Keratinocyte (primary cell): ENCODE measurements around the gene TMEM132D. TPM values are rescaled to one million over a fixed set of nuclear protein-coding genes. Genes with fewer than 3 reads are reported as not detected.

ENCODE experiments used
- DNase-seq: peaks from one replicate; pipeline ENCODE4 v3.0.0-alpha.2; 2011; ENCODE audit warnings: low read depth, missing footprints, low spot score
- FAIRE-seq: peaks from 2 replicates; lab custom pipeline; 2011; peaks lifted over from hg19 to GRCh38; lab: Jason Lieb, UNC
- H2AFZ ChIP-seq: 2 replicates; pipeline ENCODE4 v1.6.0; 2012; ENCODE audit warnings: low read length, control low read depth, inconsistent platforms; ENCODE audit not compliant: control insufficient read depth
- H3K27ac ChIP-seq: 2 replicates; pipeline ENCODE4 v1.5.1; 2011; ENCODE audit warnings: low read length; ENCODE audit not compliant: control insufficient read depth, insufficient read depth
- H3K27me3 ChIP-seq: 3 replicates; pipeline ENCODE4 v1.6.0; 2011; ENCODE audit warnings: low read length; ENCODE audit not compliant: control insufficient read depth, insufficient read depth; ENCODE audit errors: extremely low read depth
- H3K36me3 ChIP-seq, 2 experiments: 2 replicates in 1 of 2; 3 replicates in 1 of 2; pipeline ENCODE4 v1.5.1; 2011; ENCODE audit warnings: low read length in 2 of 2, mild to moderate bottlenecking in 1 of 2; ENCODE audit not compliant: control insufficient read depth in 2 of 2, insufficient read depth in 2 of 2; ENCODE audit errors: extremely low read depth in 1 of 2
- H3K4me1 ChIP-seq: 3 replicates; pipeline ENCODE4 v1.5.1; 2011; ENCODE audit warnings: low read length; ENCODE audit not compliant: control insufficient read depth, insufficient read depth; ENCODE audit errors: extremely low read depth
- H3K4me2 ChIP-seq: 3 replicates; pipeline ENCODE4 v1.6.0; 2011; ENCODE audit warnings: low read depth, low read length; ENCODE audit not compliant: control insufficient read depth, insufficient read depth; ENCODE audit errors: extremely low read depth
- H3K4me3 ChIP-seq, 3 experiments: fragments of 200-600 bp in 1 of 3; sonication (generic) in 1 of 3; 2 replicates in 2 of 3; 3 replicates in 1 of 3; pipeline ENCODE4 v1.5.1; 2011 to 2016; ENCODE audit warnings: low read length in 3 of 3, mild to moderate bottlenecking in 3 of 3, control low read depth in 2 of 3, inconsistent platforms in 1 of 3, low read depth in 1 of 3, mixed read lengths in 1 of 3, mixed run types in 1 of 3, moderate library complexity in 1 of 3; ENCODE audit not compliant: control insufficient read depth in 2 of 3, insufficient read depth in 2 of 3; ENCODE audit errors: extremely low read depth in 1 of 3
- H3K79me2 ChIP-seq: 2 replicates; pipeline ENCODE4 v1.6.0; 2012; ENCODE audit warnings: low read length; ENCODE audit not compliant: control insufficient read depth, insufficient read depth
- H3K9ac ChIP-seq: 3 replicates; pipeline ENCODE4 v1.6.0; 2011; ENCODE audit warnings: low read length; ENCODE audit not compliant: control insufficient read depth, insufficient read depth; ENCODE audit errors: extremely low read depth
- H3K9me1 ChIP-seq: 3 replicates; pipeline ENCODE4 v1.6.0; 2011; ENCODE audit warnings: low read length; ENCODE audit not compliant: control insufficient read depth, insufficient read depth; ENCODE audit errors: extremely low read depth
- H3K9me3 ChIP-seq: 2 replicates; pipeline ENCODE4 v1.5.1; 2012; ENCODE audit warnings: low read depth, low read length; ENCODE audit not compliant: control insufficient read depth
- H4K20me1 ChIP-seq: 3 replicates; pipeline ENCODE4 v1.6.0; 2011; ENCODE audit warnings: low read length; ENCODE audit not compliant: control insufficient read depth, insufficient read depth; ENCODE audit errors: extremely low read depth
- EZH2 ChIP-seq: IDR thresholded peaks from one replicate; pipeline ENCODE4 v1.6.1; 2012; ENCODE audit warnings: inconsistent platforms, mild to moderate bottlenecking, low read length, moderate library complexity
- dilution Hi-C: fragments of 300-500 bp; cut with MboI; formaldehyde crosslinking; loops from one replicate; pipeline ENCODE4 v1.7.0; 2020; ENCODE audit warnings: low sequenced_read_pairs; ENCODE audit not compliant: extremely low pct_ligation_motif_present
- polyA plus RNA-seq, 5 experiments: library from polyadenylated mRNA; depleted of rRNA in 3 of 5; stranded (reverse) in 3 of 5; stranded (forward) in 1 of 5; unstranded in 1 of 5; fragments of >200 nt; gene quantifications; 1 replicate in 1 of 5; 2 replicates in 3 of 5; 3 replicates in 1 of 5; pipeline versions ENCODE4 v1.2.1 to v1.2.3, GENCODE V29; 2011 to 2012; ENCODE audit warnings: missing spikeins in 2 of 5, low read depth in 1 of 5, low replicate concordance in 1 of 5
- TF ChIP-seq, protein P1 (sequence below), 3 experiments: IDR thresholded peaks in 1 of 3; conservative IDR thresholded peaks in 1 of 3; optimal IDR thresholded peaks in 1 of 3; 2 replicates in 2 of 3; 3 replicates in 1 of 3; pipeline versions ENCODE3 to v1.5.1; 2011; ENCODE audit warnings: low read length in 3 of 3, mild to moderate bottlenecking in 3 of 3, moderate library complexity in 2 of 3, control low read depth in 1 of 3, inconsistent platforms in 1 of 3; ENCODE audit not compliant: insufficient read depth in 2 of 3; ENCODE audit errors: extremely low read depth in 1 of 3

The TMEM132D gene
- polyA plus RNA-seq, 1 donor (not counting 4 experiments of a cell fraction or from before 2014, with no cell fraction given), result not detected

DNA sequence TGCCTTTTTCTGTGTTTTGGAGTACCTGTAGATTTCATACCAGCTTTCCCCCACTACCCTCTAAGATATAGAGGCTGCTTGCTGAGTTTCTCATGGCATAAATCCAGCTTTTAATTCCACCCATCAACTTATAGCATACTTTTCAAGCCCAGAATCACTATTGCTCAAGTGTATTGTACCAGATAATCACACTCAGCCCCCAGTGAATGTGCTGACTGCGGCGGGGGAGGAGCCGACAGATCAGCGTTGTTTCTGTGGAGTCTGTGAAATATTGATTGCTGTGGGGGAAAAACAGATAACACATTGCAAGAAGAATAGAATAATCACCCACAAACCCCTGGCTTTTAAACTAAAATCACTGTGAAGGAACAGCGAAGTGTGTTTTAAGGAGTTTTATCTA, 296.1 kb downstream of the TMEM132D start:
- FAIRE-seq (no peak), DNase-seq (no peak)
- Histone ChIP-seq H3K36me3 (no peaks in the 10 kb centered on the region), H2AFZ (no peak overlapping the region), H3K4me3 (no peak overlapping the region), H3K9me1 (no peaks in the 10 kb centered on the region), H3K27me3 (no peaks in the 10 kb centered on the region), H3K4me1 (no peaks in the 10 kb centered on the region), H3K79me2 (no peaks in the 10 kb centered on the region), H3K9me3 (peaks cover 3% of the 10 kb centered on the region), H3K27ac (no peak overlapping the region), H3K4me2 (no peak overlapping the region), H3K9ac (no peak overlapping the region), H4K20me1 (no peaks in the 10 kb centered on the region)
- TF ChIP-seq, protein P1, sequence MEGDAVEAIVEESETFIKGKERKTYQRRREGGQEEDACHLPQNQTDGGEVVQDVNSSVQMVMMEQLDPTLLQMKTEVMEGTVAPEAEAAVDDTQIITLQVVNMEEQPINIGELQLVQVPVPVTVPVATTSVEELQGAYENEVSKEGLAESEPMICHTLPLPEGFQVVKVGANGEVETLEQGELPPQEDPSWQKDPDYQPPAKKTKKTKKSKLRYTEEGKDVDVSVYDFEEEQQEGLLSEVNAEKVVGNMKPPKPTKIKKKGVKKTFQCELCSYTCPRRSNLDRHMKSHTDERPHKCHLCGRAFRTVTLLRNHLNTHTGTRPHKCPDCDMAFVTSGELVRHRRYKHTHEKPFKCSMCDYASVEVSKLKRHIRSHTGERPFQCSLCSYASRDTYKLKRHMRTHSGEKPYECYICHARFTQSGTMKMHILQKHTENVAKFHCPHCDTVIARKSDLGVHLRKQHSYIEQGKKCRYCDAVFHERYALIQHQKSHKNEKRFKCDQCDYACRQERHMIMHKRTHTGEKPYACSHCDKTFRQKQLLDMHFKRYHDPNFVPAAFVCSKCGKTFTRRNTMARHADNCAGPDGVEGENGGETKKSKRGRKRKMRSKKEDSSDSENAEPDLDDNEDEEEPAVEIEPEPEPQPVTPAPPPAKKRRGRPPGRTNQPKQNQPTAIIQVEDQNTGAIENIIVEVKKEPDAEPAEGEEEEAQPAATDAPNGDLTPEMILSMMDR (optimal IDR thresholded peaks at IDR 0.05 in 1 of 3, IDR thresholded peaks at IDR 0.05 in 1 of 3, conservative IDR thresholded peaks at IDR 0.05 in 1 of 3; ENCODE audit: extremely low read depth in 1 of 3, insufficient read depth in 2 of 3, low read length in 3 of 3), result no peak
- TF ChIP-seq EZH2, result no peak
- dilution Hi-C loops, result no loop called here

DNA sequence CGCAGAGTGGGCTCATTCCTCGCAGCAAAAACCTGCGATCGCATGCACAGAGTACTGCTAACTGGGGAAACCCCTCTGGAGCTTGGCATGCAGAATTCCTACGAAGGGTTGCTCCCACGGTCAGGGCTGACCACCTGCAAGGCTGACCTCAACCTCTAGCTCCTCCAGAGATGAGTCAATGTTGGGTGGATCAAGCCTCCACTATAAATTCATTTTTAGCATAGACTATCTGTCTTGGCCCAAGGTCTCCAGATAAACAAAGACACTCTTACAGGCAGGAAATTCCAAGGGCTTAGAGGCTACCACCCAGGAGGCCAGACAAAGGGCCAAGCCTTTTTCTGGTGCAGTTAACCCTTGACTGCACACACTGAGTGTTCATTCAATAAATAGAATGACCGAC, 296.5 kb downstream of the TMEM132D start:
- Histone ChIP-seq H3K27ac (no peak overlapping the region), H3K4me2 (no peak overlapping the region), H3K4me3 (no peak overlapping the region), H3K27me3 (no peaks in the 10 kb centered on the region), H4K20me1 (no peaks in the 10 kb centered on the region), H3K79me2 (no peaks in the 10 kb centered on the region), H3K36me3 (no peaks in the 10 kb centered on the region), H3K9ac (no peak overlapping the region), H2AFZ (no peak overlapping the region), H3K9me3 (peaks cover 3% of the 10 kb centered on the region), H3K9me1 (no peaks in the 10 kb centered on the region), H3K4me1 (no peaks in the 10 kb centered on the region)
- no peak for DNase-seq
- dilution Hi-C loops, result no loop called here
- no peak for FAIRE-seq
- TF ChIP-seq, protein P1 (optimal IDR thresholded peaks at IDR 0.05 in 1 of 3, IDR thresholded peaks at IDR 0.05 in 1 of 3, conservative IDR thresholded peaks at IDR 0.05 in 1 of 3; ENCODE audit: extremely low read depth in 1 of 3, insufficient read depth in 2 of 3, low read length in 3 of 3), result no peak
- no peak for TF ChIP-seq EZH2
